Smooth muscle cell (in vitro differentiated cells): ENCODE data around the gene KCNK4. TPM values are rescaled to one million over a fixed set of nuclear protein-coding genes. Genes with fewer than 3 reads are reported as not detected.
A peak's percentile ranks its signal among the peaks of the same experiment; 100 is the strongest.

Source experiments
- DNase-seq: peaks from one replicate; lab custom pipeline; 2025; ENCODE audit not compliant: unreplicated experiment; lab: John Stamatoyannopoulos, UW
- H2AFZ ChIP-seq: fragments of 200-600 bp; sonication (generic); 2 replicates; pipeline ENCODE4 v1.6.0; 2016; ENCODE audit warnings: antibody characterized with exemption, low read depth, mild to moderate bottlenecking
- H3F3A ChIP-seq: fragments of 200-600 bp; sonication (generic); 2 replicates; pipeline ENCODE4 v1.6.0; 2017; ENCODE audit warnings: antibody characterized with exemption, low read depth
- H3K27ac ChIP-seq: fragments of 200-600 bp; sonication (generic); 2 replicates; pipeline ENCODE4 v1.5.1; 2016; ENCODE audit warnings: low read depth, mild to moderate bottlenecking
- H3K27me3 ChIP-seq: fragments of 200-600 bp; sonication (generic); 2 replicates; pipeline ENCODE4 v1.6.1; 2016; ENCODE audit warnings: low read depth, mild to moderate bottlenecking
- H3K36me3 ChIP-seq: fragments of 200-600 bp; sonication (generic); 2 replicates; pipeline ENCODE4 v1.5.1; 2016; ENCODE audit warnings: low read depth
- H3K4me1 ChIP-seq: fragments of 200-600 bp; sonication (generic); 2 replicates; pipeline ENCODE4 v1.5.1; 2016; ENCODE audit warnings: low read depth
- H3K4me2 ChIP-seq: fragments of 200-600 bp; sonication (generic); 2 replicates; pipeline ENCODE4 v1.6.0; 2016; ENCODE audit warnings: mild to moderate bottlenecking
- H3K4me3 ChIP-seq: fragments of 200-600 bp; sonication (generic); 2 replicates; pipeline ENCODE4 v1.5.1; 2016; ENCODE audit warnings: mild to moderate bottlenecking
- H3K79me2 ChIP-seq: fragments of 200-600 bp; sonication (generic); 2 replicates; pipeline ENCODE4 v1.6.0; 2016; ENCODE audit warnings: low read depth, mild to moderate bottlenecking
- H3K9ac ChIP-seq: fragments of 200-600 bp; sonication (generic); 2 replicates; pipeline ENCODE4 v1.6.0; 2016; ENCODE audit warnings: low read depth
- H3K9me3 ChIP-seq: fragments of 200-600 bp; sonication (generic); replicated peaks from 2 replicates; pipeline ENCODE4 v1.5.1; 2016; ENCODE audit warnings: low read depth
- H4K20me1 ChIP-seq: fragments of 200-600 bp; sonication (generic); 2 replicates; pipeline ENCODE4 v1.6.0; 2016; ENCODE audit warnings: low read depth
- WGBS: methylation state at CpG from one replicate; pipeline ENCODE4 v1.1.7; 2016; ENCODE audit warnings: low lambda C conversion rate; 5-methylcytosine and 5-hydroxymethylcytosine counted together
- polyA plus RNA-seq: library from polyadenylated mRNA; unstranded; fragments of >200 nt; fragmentation: Nextera tagmentation; extraction: Ambion mirVana; gene quantifications from 2 replicates; pipeline ENCODE4 v1.2.1, GENCODE V29; 2016
- total RNA-seq: library from RNA; depleted of rRNA; stranded (reverse); fragments of >200 nt; gene quantifications from 2 replicates; pipeline ENCODE4 v1.2.3, GENCODE V29; 2014
- TF ChIP-seq, protein P1 (sequence below): fragments of 200-600 bp; sonication (generic); IDR thresholded peaks from 2 replicates; pipeline ENCODE4 v1.5.1; 2017; ENCODE audit warnings: borderline replicate concordance, mild to moderate bottlenecking, antibody characterized with exemption; ENCODE audit not compliant: insufficient read depth, poor library complexity, severe bottlenecking

KCNK4 gene
- total and polyA plus RNA-seq, 2 experiments from 2014 or later, result not detected

DNA sequence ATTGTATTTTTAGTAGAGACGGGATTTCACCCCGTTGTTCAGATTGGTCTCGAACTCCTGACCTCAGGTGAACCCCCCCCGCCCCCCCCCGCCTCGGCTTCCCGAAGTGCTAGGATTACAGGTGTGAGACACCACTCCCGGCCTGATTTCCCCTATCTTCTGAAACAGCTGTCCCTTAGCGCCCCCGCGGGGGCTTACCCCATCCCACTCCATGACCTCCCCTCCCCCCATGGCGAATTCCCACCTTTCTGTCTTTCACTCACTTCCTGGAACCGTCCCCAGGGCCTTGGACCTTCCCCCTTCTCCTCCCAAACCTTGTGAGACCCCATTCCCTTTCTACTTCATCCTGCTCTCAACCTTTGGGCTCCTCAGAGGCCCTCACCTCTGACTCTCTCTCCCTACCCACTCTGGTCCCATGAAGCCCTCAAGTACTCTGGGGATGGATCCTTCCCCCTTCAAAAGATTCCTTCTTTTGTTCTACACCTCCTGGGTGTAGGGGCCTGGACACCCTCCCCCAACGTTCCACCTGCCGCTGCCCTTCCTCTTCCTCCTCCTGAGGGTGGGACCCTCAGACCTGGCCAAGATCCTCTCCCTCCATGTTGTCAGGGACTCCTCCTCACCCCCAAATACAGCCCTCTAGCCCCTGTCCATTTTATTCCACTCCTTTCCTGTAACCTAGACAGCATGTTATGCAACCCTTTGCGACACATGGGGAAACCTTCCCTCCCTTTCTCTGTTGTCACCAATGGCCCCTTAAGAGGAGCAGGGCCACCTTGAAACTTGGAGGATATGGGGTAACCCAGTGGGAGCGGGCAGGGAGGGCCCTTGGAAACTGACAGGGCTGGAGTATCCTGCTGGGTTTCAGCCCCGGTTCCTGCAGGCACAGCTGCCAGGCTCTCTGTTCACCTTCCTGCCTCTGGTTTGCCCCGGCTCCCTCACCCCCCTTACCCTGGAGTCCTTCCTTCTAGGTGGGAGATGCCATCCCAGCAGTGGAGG, 28.0 kb downstream of the KCNK4 start:
- Histone ChIP-seq H3F3A (no peaks in the 10 kb centered on the region), H3K27ac (peak overlapping the region; percentile 22), H3K36me3 (no peaks in the 10 kb centered on the region), H2AFZ (no peak overlapping the region), H3K4me2 (peak overlapping the region; percentile 90), H4K20me1 (no peaks in the 10 kb centered on the region), H3K4me3 (peak overlapping the region; percentile 95), H3K79me2 (peaks cover 6% of the 10 kb centered on the region), H3K9ac (peak overlapping the region; percentile 88), H3K4me1 (peaks cover 8% of the 10 kb centered on the region), H3K27me3 (no peaks in the 10 kb centered on the region), H3K9me3 (no peaks in the 10 kb centered on the region)
- 34% methylated on average over 15 of the region's 19 CpGs for WGBS
- TF ChIP-seq, protein P1, sequence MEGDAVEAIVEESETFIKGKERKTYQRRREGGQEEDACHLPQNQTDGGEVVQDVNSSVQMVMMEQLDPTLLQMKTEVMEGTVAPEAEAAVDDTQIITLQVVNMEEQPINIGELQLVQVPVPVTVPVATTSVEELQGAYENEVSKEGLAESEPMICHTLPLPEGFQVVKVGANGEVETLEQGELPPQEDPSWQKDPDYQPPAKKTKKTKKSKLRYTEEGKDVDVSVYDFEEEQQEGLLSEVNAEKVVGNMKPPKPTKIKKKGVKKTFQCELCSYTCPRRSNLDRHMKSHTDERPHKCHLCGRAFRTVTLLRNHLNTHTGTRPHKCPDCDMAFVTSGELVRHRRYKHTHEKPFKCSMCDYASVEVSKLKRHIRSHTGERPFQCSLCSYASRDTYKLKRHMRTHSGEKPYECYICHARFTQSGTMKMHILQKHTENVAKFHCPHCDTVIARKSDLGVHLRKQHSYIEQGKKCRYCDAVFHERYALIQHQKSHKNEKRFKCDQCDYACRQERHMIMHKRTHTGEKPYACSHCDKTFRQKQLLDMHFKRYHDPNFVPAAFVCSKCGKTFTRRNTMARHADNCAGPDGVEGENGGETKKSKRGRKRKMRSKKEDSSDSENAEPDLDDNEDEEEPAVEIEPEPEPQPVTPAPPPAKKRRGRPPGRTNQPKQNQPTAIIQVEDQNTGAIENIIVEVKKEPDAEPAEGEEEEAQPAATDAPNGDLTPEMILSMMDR, result no peak
- DNase-seq, result no peak

DNA sequence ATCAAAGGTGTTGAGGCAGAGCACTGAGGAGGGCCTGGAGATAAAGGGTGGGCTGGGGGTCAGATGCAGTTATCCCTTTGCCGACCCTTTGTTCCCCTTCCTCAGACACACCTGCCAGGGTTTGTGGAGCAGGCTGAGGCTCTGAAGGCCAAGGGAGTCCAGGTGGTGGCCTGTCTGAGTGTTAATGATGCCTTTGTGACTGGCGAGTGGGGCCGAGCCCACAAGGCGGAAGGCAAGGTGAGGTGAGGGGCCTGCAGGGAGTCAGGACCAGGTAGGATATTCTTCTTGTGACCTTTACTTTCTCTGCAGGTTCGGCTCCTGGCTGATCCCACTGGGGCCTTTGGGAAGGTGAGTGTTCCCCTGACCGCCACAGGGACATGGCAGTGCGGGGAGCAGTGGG, 29.5 kb downstream of the KCNK4 start:
- Histone ChIP-seq H4K20me1 (no peaks in the 10 kb centered on the region), H3K4me3 (no peak overlapping the region), H3K4me2 (no peak overlapping the region), H2AFZ (no peak overlapping the region), H3K27me3 (no peaks in the 10 kb centered on the region), H3F3A (no peaks in the 10 kb centered on the region), H3K4me1 (peaks cover 8% of the 10 kb centered on the region), H3K9ac (no peak overlapping the region), H3K79me2 (peaks cover 6% of the 10 kb centered on the region), H3K36me3 (no peaks in the 10 kb centered on the region), H3K27ac (no peak overlapping the region), H3K9me3 (no peaks in the 10 kb centered on the region)
- no peak for DNase-seq
- WGBS, result 97% methylated on average over 7 of the region's 7 CpGs
- TF ChIP-seq, protein P1, result no peak

DNA sequence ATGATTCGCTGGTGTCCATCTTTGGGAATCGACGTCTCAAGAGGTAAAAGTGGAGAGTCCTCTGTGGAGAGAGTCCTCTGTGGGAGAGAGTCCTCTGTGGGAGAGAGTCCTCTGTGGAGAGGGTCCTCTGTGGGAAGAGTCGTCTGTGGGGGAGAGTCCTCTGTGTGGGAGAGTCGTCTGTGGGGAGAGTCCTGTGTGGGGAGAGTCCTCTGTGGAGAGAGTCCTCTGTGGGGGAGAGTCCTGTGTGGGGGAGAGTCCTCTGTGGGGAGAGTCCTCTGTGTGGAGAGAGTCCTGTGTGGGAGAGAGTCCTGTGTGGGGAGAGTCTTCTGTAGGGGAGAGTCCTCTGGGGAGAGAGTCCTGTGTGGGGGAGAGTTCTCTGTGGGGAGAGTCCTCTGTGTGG, 29.9 kb downstream of the KCNK4 start:
- no peaks in the 10 kb centered on the region for H3K9me3 ChIP-seq
- TF ChIP-seq, protein P1, result no peak
- peaks cover 6% of the 10 kb centered on the region for H3K79me2 ChIP-seq
- no peaks in the 10 kb centered on the region for H3K36me3 ChIP-seq
- H3F3A ChIP-seq, result no peaks in the 10 kb centered on the region
- no peak overlapping the region for H3K4me2 ChIP-seq
- peaks cover 8% of the 10 kb centered on the region for H3K4me1 ChIP-seq
- H3K27me3 ChIP-seq, result no peaks in the 10 kb centered on the region
- no peak overlapping the region for H2AFZ ChIP-seq
- 96% methylated on average over 5 of the region's 5 CpGs for WGBS
- H3K9ac ChIP-seq, result no peak overlapping the region
- H3K27ac ChIP-seq, result peak overlapping the region; percentile 7
- H3K4me3 ChIP-seq, result no peak overlapping the region
- no peaks in the 10 kb centered on the region for H4K20me1 ChIP-seq
- no peak for DNase-seq
